ENCODE data around the gene SELENOO.

Gene SELENOO

DNA sequence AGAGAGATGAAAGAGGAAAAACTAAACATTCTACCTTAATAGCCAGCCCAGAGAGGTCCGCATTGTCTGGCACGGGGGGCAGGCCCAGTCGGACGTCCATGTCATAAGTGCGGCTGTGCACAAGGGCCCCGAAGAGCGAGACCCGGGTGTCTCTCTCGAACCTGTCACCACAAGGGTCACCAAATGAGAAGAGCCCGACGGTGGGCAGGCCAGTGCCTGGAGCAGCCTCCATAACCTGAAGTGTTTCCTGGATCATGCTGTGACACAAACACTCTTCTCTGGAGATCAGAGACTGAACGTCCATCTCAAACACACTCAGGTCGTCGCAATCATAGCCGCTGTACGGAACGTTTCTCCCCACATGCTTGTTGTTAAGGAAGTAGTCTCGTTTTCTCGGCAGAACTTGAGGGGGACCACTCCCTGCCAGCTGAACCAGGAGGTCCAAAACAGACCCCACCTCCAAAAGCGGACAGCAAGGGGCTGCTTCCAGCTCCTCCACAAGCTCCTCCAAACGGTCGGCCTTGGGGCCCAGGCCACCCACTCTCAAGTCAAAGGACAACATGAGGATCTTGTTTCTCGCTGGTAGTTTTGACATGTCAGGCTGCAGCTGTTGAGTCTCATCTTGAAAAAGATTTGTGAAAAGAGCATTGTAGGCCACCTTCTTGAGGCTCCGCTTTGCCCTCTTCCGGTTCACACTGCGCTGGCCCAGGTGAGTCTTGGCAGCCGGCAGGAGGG is 43.0 kb downstream of the SELENOO start:
- no peak for DNase-seq

GRCh38 chr22:50244420-50245213 is 43.8 kb downstream of the SELENOO start, which contains the start of gene TUBGCP6:
TUBGCP6 (minus strand) TSS chr22:50245023; CDS start chr22:50244459, 564 bp downstream.
- peak; percentile 90 for DNase-seq

- no peak for DNase-seq
Measured at GRCh38 chr22:50245214-50246072, 44.6 kb downstream of the SELENOO start.

DNA sequence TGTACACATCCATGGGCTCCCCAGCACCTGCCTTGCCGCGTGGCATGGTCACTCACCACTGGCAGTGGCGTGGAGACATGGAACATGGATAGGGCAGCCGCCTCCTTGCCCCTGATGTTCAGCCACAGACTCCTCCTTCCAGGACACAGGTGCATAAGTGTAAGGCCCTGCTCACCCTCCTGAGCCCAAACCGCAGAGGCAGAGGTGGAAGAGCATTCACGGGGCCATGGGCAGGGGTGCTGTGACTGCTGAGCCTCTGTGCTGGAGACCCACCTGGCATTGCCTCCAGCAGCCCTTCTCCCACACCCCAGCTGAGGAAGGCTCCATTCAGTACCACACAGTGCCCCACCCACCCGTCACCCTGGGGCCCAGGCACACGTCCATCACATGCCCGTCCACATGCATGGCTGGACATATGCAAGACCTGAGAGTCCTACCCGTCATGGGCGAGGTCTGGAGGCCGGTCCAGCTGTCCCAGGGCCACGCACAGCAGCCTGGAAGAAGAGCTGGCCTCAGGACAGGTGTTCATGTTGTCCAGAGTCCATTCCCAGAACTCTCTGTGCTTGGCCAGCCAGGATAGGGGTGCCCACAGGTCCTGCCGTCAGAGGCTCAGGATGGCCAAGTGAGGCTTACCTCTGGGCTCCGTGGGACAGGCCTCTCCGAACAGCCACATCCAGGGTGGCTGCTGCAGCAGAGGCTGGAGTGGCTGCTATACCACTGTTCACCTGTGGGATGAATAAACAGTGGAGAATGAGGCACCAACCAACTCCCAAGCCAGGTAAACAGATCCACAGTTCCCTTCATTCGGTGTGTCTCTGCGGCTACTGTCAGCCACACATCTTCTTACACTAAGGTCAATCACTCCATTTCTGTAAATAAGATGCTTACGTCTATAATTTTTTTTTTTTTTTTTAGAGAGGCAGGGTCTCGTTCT is 45.7 kb downstream of the SELENOO start:
- DNase-seq = no peak

- DNase-seq = peak; percentile 76
Measured at GRCh38 chr22:50247748-50248147, 46.9 kb downstream of the SELENOO start.

- no peak for DNase-seq
Measured at GRCh38 chr22:50248196-50249081, 47.6 kb downstream of the SELENOO start.

DNA sequence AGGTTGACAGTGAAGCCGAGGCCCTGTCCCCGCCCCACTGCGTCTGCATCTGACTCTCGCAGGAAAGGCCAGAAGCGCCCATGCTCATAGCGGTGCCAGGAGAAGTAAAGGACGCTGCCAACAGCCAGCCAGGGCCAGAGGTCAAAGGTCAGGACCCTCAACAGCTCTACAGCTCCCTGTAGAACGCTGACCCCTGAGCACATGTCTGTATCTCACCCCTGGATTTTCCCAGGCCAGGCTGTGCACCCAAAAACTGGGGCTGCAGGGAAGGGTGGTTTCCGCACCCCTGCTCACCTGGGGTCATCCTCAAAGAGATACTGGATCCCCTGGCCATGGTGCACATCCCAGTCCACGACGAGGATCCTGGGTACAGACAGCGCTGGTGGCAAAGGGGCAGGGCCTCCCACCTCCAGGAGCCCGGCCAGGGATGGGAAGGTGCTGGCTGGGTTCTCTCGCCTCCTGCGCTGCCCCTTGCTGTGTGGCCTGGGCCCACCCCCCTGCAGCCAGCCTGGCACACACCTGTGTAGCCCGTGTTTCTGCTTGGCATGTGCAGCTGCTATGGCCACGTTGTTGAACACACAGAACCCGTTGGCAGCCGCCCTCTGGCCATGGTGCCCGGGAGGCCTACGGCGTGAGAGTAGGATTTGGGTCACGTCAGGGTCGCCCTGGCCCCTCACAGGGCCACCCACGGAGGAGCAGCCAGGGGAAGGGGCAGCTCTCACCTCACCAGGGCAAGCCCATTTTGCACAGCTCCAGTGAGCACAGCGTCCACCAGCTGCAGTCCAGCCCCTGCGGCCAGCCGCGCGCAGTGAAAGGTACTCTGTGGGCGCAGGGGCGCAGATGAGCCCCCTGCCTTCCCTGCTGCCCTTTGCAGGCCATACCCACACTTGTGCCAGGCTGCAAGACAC is 48.8 kb downstream of the SELENOO start:
- no peak for DNase-seq

DNA sequence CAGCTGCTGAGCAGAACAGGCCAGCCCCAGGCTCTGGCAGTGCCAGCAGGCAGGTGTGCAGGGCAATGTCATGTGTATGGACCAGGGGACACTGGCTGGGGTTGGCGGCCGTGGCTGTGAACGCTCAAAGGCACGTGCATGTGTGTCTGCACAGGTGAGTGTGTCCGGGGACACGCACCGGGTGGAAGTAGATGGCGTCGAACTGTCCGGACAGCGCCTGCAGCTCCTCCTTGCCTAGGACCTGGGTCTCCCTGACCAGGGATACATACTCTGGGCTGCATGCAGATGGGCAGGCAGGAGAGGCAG is 49.4 kb downstream of the SELENOO start:
- no peak for DNase-seq

DNA sequence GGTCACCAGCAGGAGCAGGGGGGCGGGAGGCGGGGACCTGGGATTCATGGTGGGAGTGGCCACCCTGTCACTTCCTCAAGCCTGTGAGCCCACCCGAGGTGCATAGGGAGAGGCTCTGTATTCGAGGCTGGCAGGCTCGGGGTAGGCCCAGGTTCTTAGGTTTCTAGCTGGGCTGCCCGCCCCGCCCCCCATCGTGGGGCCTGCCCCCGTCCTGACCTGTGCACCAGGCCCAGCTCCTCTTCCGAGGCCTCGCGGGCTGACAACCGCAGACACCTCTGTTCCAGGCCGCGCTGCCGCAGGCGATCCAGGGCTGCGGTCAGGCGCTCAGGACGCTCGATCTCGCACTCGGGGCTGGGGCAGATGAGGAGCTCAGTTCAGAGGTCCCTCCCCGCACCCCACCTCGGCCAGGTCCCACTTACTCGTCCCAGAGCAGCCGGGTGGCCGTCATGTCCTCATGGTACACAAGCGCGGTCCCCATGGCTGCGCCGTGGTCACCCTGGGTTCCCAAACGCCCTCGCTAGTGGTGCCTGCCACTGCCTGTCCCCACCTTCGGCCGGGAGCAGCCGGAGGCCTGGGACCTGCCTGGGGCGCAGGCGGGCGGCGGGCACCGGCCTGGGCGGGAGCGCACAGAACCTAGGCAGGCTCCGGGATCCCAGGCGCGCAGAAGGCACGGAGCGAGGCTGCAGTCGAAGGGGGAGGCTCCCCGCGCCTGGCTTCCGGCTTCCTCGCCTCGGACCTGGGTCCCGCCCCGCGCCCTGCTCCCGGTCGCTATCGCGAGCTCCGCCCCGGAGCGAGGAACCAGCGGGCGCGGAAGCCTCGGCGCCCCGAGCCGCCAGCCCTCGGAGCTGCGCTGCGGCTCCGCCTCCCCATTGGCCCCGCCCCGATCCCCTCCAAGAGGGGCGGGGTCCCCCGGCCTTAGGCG is 50.0 kb downstream of the SELENOO start, which contains the start of gene HDAC10:
Gene HDAC10 (minus strand): TSS at position 711 of the 922 bp plus-strand sequence. CDS start 233 bp downstream, at position 478.
- DNase-seq = peak; percentile 80

DNA sequence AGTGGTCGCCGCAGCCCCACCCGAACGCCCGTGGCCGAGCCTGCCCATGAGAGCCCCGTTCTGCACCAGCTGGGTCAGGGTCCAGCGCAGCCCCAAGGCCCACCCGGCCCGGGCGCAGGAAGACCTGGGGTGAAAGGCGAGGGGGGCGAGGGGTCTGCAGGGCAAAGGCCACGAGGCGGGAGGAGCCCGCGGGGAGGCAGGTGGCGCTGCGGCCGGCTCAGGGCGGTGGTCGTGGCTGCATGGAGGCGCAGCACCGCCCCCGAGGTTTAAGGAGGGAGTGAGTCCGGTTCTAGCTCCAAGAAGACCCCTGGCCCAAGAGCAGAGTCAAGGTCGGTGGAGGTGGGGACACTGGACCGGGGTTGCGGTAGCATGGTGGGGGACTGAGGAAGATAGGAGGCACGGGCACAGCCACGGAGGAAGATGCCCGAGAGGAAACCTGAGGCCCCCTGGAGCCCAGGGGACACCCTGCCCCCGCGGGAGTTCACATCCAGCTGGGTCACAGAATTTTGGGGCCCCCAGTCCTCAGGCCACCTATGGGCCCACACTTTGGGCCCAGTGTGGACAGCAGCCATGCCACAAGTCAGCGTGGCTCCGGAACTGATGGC is 50.8 kb downstream of the SELENOO start:
- DNase-seq = no peak

- DNase-seq = peak; percentile 70
Measured at GRCh38 chr22:50252082-50253045, 51.6 kb downstream of the SELENOO start.

GRCh38 chr22:50253046-50253915 is 52.5 kb downstream of the SELENOO start:
- no peak for DNase-seq

DNA sequence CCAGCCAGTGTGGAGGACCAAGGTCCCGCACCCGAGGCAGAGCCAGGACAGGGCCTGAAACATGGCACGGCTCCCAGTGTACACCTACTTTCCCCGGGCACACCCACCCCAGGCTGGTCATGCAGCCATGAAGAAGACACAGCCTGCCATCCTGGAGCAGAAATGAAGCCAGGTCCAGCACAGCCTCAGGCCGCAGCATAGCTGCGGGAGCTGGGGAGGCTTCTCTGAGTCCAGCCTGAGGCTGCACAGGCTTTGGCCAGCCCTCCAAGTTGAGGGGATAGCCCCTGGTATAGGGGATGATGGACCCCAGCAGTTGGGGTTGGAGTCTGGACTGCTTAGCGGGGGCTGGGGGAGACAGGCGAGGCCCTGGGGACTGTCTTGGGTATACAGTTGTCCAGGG is 53.1 kb downstream of the SELENOO start:
- no peak for DNase-seq

GRCh38 chr22:50255099-50255498 is 54.3 kb downstream of the SELENOO start:
- no peak for DNase-seq

- DNase-seq = no peak
Measured at GRCh38 chr22:50255607-50256006, 54.8 kb downstream of the SELENOO start.

GRCh38 chr22:50256258-50256862 is 55.5 kb downstream of the SELENOO start:
- DNase-seq = no peak
